IMR-90 (cell line): ENCODE data around the gene AKR1C4. TPM values are rescaled to one million over a fixed set of nuclear protein-coding genes. Genes with fewer than 3 reads are reported as not detected.
"Not testable (repeated sequence)": the region's sequence is repeated elsewhere in the genome, so short reads cannot be mapped to it uniquely, and the experiment has no call there.

Source experiments
- ATAC-seq: fragments of 200-7000 bp; cut with Tn5 transposase; 2 replicates; pipeline ENCODE4 v1.9.1; 2020; ENCODE audit warnings: low read depth, mild to moderate bottlenecking, moderate library complexity
- BruUV-seq: library from RNA; stranded (reverse); fragments of 400-500 nt; replicated peaks from 2 replicates; lab custom pipeline; 2021; lab: Mats Ljungman, UMichigan
- CTCF ChIA-PET: fragments of 300-600 bp; formaldehyde crosslinking; extraction: SDS; loops from one replicate; lab custom pipeline; 2021; ENCODE audit warnings: antibody characterized with exemption; lab: Yijun Ruan, JAX
- POLR2A ChIA-PET: fragments of 300-600 bp; sonication (Branson Sonifier 250); formaldehyde crosslinking; loops from one replicate; lab custom pipeline; 2022; ENCODE audit warnings: antibody characterized with exemption; ENCODE audit not compliant: unreplicated experiment; lab: Charles Lee
- DNase-seq: peaks from one replicate; pipeline ENCODE4 v3.0.0; 2013
- H2AFZ ChIP-seq: replicated peaks from 2 replicates; pipeline ENCODE3; 2013; ENCODE audit warnings: low read length, mild to moderate bottlenecking; ENCODE audit not compliant: poor library complexity
- H2AK5ac ChIP-seq: 2 replicates; pipeline ENCODE4 v1.6.1; 2013; ENCODE audit warnings: low read depth, low read length, inconsistent platforms
- H2AK9ac ChIP-seq: replicated peaks from 2 replicates; pipeline ENCODE3; 2013; ENCODE audit warnings: mild to moderate bottlenecking, low read depth, low read length, moderate library complexity; ENCODE audit not compliant: poor library complexity
- H2BK120ac ChIP-seq: 2 replicates; pipeline ENCODE4 v1.6.1; 2013; ENCODE audit warnings: low read depth, low read length, inconsistent platforms
- H2BK15ac ChIP-seq: 3 replicates; pipeline ENCODE4 v1.6.1; 2013; ENCODE audit warnings: low read depth, low read length, inconsistent platforms
- H2BK20ac ChIP-seq: 2 replicates; pipeline ENCODE4 v1.6.1; 2013; ENCODE audit warnings: low read depth, mild to moderate bottlenecking, inconsistent platforms, low read length, moderate library complexity
- H2BK5ac ChIP-seq: 2 replicates; pipeline ENCODE4 v1.6.1; 2013; ENCODE audit warnings: mild to moderate bottlenecking, low read depth, low read length, inconsistent platforms; ENCODE audit not compliant: poor library complexity, severe bottlenecking
- H3K14ac ChIP-seq: replicated peaks from 2 replicates; pipeline ENCODE4 v1.6.1; 2013; ENCODE audit warnings: low read depth, low read length, inconsistent platforms
- H3K18ac ChIP-seq: 2 replicates; pipeline ENCODE4 v1.6.1; 2013; ENCODE audit warnings: low read depth, low read length, control low read depth
- H3K23ac ChIP-seq: 2 replicates; pipeline ENCODE4 v1.6.1; 2013; ENCODE audit warnings: low read depth, low read length, inconsistent platforms
- H3K27ac ChIP-seq: 2 replicates; pipeline ENCODE4 v1.5.1; 2013; ENCODE audit warnings: mild to moderate bottlenecking, control low read depth, low read length; ENCODE audit not compliant: insufficient read depth
- H3K27me3 ChIP-seq: 2 replicates; pipeline ENCODE4 v1.6.1; 2013; ENCODE audit warnings: low read length; ENCODE audit not compliant: control insufficient read depth, insufficient read depth
- H3K36me3 ChIP-seq: 2 replicates; pipeline ENCODE4 v1.6.1; 2013; ENCODE audit warnings: low read length, mixed read lengths; ENCODE audit not compliant: control insufficient read depth, insufficient read depth
- H3K4ac ChIP-seq: 2 replicates; pipeline ENCODE4 v1.6.1; 2013; ENCODE audit warnings: low read depth, low read length, inconsistent platforms
- H3K4me1 ChIP-seq: 2 replicates; pipeline ENCODE4 v1.6.1; 2013; ENCODE audit warnings: low read length, mixed read lengths; ENCODE audit not compliant: control insufficient read depth, insufficient read depth
- H3K4me2 ChIP-seq: 2 replicates; pipeline ENCODE4 v1.6.1; 2013; ENCODE audit warnings: low read depth, mild to moderate bottlenecking, control low read depth, low read length, moderate library complexity
- H3K4me3 ChIP-seq: 2 replicates; pipeline ENCODE4 v1.5.1; 2013; ENCODE audit warnings: low read depth, mild to moderate bottlenecking, control low read depth, low read length, moderate library complexity; ENCODE audit not compliant: insufficient read depth
- H3K56ac ChIP-seq: 2 replicates; pipeline ENCODE4 v1.6.1; 2013; ENCODE audit warnings: low read length, inconsistent platforms; ENCODE audit not compliant: insufficient read depth; ENCODE audit errors: extremely low read depth
- H3K79me1 ChIP-seq, 2 experiments: 2 replicates each; pipeline ENCODE4 v1.6.1; 2013; ENCODE audit warnings: low read length in 2 of 2, inconsistent platforms in 1 of 2, low read depth in 1 of 2
- H3K9ac ChIP-seq: 2 replicates; pipeline ENCODE4 v1.6.1; 2013; ENCODE audit warnings: low read depth, low read length, control low read depth
- H3K9me1 ChIP-seq: 2 replicates; pipeline ENCODE4 v1.6.1; 2013; ENCODE audit warnings: low read length, inconsistent platforms; ENCODE audit not compliant: insufficient read depth
- H3K9me3 ChIP-seq: 2 replicates; pipeline ENCODE4 v1.6.1; 2013; ENCODE audit warnings: low read length; ENCODE audit not compliant: control insufficient read depth, insufficient read depth
- H4K20me1 ChIP-seq: 2 replicates; pipeline ENCODE4 v1.6.1; 2013; ENCODE audit warnings: low read length, inconsistent platforms; ENCODE audit not compliant: insufficient read depth
- H4K5ac ChIP-seq: 2 replicates; pipeline ENCODE4 v1.6.1; 2013; ENCODE audit warnings: mild to moderate bottlenecking, low read depth, low read length, control low read depth
- H4K8ac ChIP-seq, 2 experiments: 2 replicates each; pipeline ENCODE4 v1.6.1; 2013; ENCODE audit warnings: low read depth in 2 of 2, low read length in 2 of 2, control low read depth in 1 of 2, inconsistent platforms in 1 of 2
- H4K91ac ChIP-seq: 2 replicates; pipeline ENCODE4 v1.6.1; 2013; ENCODE audit warnings: low read depth, low read length, inconsistent platforms; ENCODE audit not compliant: insufficient read depth
- WGBS, 2 experiments: methylation state at CpG; one replicate each; pipeline versions ENCODE4 v1.1.5 to v1.1.7; 2013; ENCODE audit warnings: missing lambda C conversion rate in 2 of 2; ENCODE audit not compliant: insufficient read length in 1 of 2; ENCODE audit errors: extremely low coverage in 2 of 2; 5-methylcytosine and 5-hydroxymethylcytosine counted together
- dilution Hi-C: fragments of 300-500 bp; cut with HindIII; formaldehyde crosslinking; loops from one replicate; pipeline ENCODE4 v1.14.3; 2018; ENCODE audit warnings: low sequenced_read_pairs; ENCODE audit not compliant: unreplicated experiment
- in situ Hi-C: fragments of 300-500 bp; cut with MboI; formaldehyde crosslinking; loops from 3 replicates; pipeline ENCODE4 v1.14.3; 2019; ENCODE audit warnings: low sequenced_read_pairs, inconsistent platforms, mixed read lengths
- intact Hi-C: fragments of 100-400 bp; cut with micrococcal nuclease; formaldehyde crosslinking; loops from 2 replicates; pipeline ENCODE4 v1.10.0; 2022
- polyA plus RNA-seq, 3 experiments: library from polyadenylated mRNA; depleted of rRNA; stranded (reverse); fragments of >200 nt; gene quantifications; 2 replicates each; pipeline ENCODE4 v1.2.3, GENCODE V29; 2012; ENCODE audit warnings: low replicate concordance in 1 of 3
- total RNA-seq: library from RNA; depleted of rRNA; stranded (reverse); fragments of >200 nt; gene quantifications from 2 replicates; pipeline ENCODE4 v1.2.3, GENCODE V29; 2012

Gene AKR1C4
- total and polyA plus RNA-seq, 2 of the 4 experiments (the other 2 are of a cell fraction) = not detected

DNA sequence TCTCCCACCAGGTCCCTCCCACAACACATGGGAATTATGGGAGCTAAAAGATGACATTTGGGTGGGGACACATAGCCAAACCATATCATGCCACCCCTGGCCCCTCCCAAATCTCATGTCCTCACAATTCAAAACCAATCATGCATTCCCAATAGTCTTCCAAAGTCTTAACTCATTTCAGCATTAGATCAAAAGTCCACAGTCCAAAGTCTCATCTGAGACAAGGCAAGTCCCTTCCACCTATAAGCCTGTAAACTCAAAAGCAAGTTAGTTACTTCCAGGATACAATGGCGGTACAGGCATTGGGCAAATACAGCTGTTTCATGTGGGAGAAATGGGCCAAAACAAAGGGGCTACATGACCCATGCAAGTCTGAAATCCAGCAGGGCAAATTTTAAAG lies 13.1 kb downstream of the AKR1C4 start:
- H2AFZ ChIP-seq, POLR2A ChIA-PET, H2BK120ac ChIP-seq, H3K9ac ChIP-seq, H4K91ac ChIP-seq, H3K9me3 ChIP-seq, H2BK20ac ChIP-seq, H3K4me2 ChIP-seq, H3K14ac ChIP-seq, ATAC-seq, H3K4me3 ChIP-seq, dilution Hi-C loops, H3K18ac ChIP-seq, BruUV-seq, H2BK15ac ChIP-seq, H3K4me1 ChIP-seq, H2AK5ac ChIP-seq, H2AK9ac ChIP-seq, H3K27ac ChIP-seq, H3K79me1 ChIP-seq, H4K20me1 ChIP-seq, H4K8ac ChIP-seq, H3K36me3 ChIP-seq, DNase-seq, H3K4ac ChIP-seq, H3K23ac ChIP-seq, H4K5ac ChIP-seq, intact Hi-C loops, H3K27me3 ChIP-seq, in situ Hi-C loops, H3K9me1 ChIP-seq, H2BK5ac ChIP-seq, H3K56ac ChIP-seq, CTCF ChIA-PET: not testable (repeated sequence)
- 100% methylated on average over 1 of the region's 1 CpG; no CpG with 5 or more reads in 1 of the 2 experiments for WGBS, 2 experiments

DNA sequence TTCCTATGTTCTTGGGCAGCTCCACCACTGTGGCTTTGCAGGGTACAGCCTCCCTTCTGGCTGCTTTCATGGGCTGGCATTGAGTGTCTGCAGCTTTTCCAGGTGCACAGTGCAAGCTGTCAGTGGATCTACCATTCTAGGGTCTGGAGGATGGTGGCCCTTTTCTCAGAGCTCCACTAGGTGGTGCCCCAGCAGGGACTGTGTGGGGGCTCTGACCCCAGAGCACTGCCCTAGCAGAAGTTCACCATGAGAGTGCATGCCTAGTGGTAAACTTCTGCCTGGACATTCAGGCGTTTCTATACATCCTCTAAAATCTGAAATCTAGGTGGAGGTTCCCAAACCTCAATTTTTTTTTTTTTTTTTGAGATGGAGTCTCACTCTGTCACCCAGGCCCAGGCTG lies 13.6 kb downstream of the AKR1C4 start:
- H2AK5ac ChIP-seq, intact Hi-C loops, POLR2A ChIA-PET, H3K18ac ChIP-seq, H2BK120ac ChIP-seq, H4K8ac ChIP-seq, H3K9ac ChIP-seq, H4K5ac ChIP-seq, H3K4ac ChIP-seq, H4K91ac ChIP-seq, H4K20me1 ChIP-seq, H3K56ac ChIP-seq, DNase-seq, H3K4me3 ChIP-seq, H2BK15ac ChIP-seq, H2BK20ac ChIP-seq, BruUV-seq, H3K4me2 ChIP-seq, H3K9me3 ChIP-seq, H3K4me1 ChIP-seq, H2BK5ac ChIP-seq, H3K23ac ChIP-seq, in situ Hi-C loops, CTCF ChIA-PET, ATAC-seq, H3K27ac ChIP-seq, H3K14ac ChIP-seq, H2AFZ ChIP-seq, dilution Hi-C loops, H2AK9ac ChIP-seq, H3K36me3 ChIP-seq, H3K79me1 ChIP-seq, H3K9me1 ChIP-seq, H3K27me3 ChIP-seq: not testable (repeated sequence)
- WGBS, 2 experiments = 20% methylated on average over 1 of the region's 1 CpG; no CpG with 5 or more reads in 1 of the 2 experiments
